NOMO-1 treated with DMSO at 0.1 percent for 48 hours (cell line): ENCODE measurements around the gene ASIC3.

Experiments used
- DNase-seq: peaks from one replicate; lab custom pipeline; 2025; ENCODE audit not compliant: unreplicated experiment; lab: John Stamatoyannopoulos, UW

Gene ASIC3

DNA sequence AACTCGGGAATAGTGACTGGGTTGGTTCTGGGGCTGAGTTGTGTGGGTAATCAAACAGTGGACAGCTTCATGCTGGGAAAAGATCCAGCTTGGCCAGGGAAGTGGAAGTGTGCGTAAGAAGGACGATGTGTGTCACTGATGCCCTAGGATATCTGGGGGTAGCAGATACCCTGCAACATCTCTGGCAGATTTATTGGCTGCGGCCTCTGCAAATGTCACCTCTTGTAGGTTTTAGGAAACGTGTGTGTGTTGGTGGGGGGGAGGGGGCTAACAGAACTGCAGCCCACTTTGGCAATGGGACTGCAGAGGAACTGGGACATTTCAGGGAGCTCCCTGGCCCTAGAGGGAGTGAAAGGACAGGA lies 37.0 kb downstream of the ASIC3 start:
- no peak for DNase-seq

DNA sequence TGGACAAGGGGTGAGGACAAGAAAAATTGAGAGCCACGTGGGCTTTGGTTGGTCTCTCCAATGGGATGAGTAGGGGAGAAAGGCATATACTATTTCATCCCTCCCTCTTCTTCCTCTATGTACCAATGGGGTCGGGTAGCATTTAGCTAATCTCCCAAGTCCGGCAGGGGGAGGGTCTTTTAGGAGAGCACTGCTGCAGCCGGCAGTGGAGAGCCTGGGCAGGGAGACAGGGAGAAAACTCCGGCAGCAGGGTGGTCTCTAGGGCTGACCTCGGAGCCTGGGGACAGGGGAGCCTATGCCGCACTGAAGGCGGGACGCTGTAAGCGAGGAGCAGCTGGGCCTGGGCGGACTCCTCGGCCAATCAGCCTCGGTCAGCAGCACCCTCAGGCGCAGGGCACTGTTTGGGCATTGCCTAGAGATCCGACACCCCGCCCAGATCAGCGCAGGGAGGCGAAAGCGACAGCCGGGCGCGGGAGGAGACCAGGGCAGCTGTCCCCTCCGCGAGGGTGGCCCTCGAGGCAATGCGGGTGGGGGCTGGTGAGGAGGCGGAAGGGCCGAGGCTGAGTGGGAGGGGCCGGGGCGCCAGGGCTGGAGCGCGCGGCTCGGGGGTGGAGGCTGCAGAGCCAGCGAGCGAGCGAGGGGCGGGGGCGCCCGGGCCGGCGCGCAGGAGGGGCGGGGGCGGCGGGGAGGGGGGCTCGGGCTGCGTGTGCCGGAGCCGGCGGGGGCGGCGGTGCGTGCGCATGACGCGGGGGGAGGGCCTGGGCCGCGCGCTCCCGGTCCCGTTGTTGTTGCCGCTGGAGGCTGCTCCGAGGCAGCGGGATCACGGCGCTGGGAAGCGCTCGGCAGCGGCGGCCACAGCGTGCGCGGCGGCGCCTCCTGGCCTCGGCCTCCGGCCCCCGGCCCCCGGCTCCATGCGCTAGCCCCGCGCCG lies 37.6 kb downstream of the ASIC3 start, which contains the start of gene AGAP3:
AGAP3 (plus strand) TSS at position 785 of the 930 bp plus-strand sequence. CDS start 267 bp downstream, outside the sequence.
- DNase-seq: peak; percentile 29

DNA sequence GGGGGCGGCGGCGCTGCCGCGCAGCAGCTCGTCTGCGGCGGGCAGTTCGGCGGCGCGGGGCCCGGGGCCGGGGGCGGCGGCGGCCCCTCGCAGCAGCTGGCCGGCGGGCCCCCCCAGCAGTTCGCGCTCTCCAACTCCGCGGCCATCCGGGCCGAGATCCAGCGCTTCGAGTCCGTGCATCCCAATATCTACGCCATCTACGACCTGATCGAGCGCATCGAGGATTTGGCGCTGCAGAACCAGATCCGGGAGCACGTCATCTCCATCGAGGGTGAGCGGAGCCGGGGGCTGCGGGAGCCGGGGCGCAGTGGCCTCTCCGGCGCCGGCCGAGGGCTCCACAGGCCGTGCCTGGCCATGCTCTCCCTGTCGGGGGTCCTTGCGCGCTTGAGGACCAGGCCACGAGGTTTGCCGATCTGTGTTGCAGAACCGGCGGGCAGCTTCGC lies 38.5 kb downstream of the ASIC3 start:
- no peak for DNase-seq

DNA sequence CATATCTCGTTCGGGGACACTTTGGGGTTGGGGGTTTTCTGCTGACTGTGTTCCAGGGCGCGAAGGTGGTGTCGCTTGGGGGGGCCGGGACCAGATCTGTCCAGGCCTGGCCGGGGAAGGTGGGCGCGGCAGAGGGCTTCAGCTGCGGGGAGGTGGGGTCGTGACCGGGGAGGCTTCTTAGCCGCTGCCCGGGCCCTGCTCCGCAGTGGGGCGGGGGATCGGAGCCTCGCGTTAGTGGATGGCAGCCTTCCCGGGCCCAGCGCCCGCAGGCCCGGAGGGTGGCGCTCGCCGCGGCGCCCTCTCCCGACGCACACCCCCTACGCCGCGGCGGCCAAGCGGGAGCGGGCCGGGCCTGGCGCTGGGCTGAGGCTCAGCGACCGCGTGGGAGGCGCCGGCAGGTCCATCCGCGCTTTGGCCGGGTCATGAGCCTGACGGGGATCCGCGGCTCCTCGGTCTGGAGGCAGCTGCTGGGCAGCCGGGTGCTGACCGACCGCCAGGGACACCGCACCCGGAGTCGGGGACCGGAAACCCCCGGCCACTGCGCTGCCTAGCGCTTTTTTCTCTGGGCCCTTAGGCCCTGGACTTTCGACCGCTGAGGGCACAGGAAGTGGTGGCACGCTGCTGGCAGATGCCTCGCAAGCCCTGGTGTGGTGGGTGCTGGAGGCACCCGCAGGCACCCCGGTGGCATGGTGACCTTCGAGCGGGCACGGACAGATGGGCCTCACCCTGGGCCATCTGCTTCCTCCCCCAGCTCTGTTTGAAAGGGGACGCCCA lies 39.1 kb downstream of the ASIC3 start:
- no peak for DNase-seq

DNA sequence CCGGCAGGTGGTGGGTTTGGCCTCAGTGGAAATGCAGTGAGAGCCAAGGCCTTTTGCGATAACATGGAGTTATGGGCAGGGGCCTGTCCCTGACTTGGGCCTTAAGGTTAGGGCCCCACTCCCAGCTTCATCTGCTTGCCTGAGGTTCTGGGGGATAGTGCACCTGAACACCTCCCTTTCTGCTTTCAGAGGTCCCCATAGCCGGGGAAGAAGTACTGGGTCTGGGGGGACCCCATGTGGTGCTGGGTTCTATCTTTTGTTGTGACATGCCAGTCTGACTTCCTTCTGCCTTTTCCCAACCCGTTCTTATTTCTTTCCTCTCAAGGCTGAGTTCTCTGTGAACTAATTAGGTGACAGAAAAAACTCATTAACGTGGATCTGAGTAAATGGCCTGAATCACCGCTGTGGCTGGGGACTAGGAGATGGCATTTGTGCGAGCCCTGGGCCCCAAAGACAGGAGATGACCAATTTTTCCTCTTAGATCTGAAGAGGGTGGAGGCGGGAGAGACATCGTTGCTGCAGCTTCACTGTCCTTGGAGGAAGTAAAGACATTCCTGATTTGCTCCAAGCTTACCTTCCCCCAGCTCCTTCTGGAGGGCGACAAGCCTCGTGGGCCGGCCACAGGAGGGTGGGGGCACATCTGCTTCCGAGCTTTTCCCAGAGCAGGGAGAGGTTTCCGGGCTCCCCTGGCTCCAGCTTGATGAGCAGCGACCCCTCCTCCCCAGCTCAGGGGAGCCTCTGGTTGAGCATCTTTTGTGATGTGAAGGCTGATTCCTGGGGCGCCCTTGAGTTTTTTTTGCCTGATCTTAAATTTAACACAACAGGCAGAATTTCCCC lies 39.9 kb downstream of the ASIC3 start:
- DNase-seq: no peak

DNA sequence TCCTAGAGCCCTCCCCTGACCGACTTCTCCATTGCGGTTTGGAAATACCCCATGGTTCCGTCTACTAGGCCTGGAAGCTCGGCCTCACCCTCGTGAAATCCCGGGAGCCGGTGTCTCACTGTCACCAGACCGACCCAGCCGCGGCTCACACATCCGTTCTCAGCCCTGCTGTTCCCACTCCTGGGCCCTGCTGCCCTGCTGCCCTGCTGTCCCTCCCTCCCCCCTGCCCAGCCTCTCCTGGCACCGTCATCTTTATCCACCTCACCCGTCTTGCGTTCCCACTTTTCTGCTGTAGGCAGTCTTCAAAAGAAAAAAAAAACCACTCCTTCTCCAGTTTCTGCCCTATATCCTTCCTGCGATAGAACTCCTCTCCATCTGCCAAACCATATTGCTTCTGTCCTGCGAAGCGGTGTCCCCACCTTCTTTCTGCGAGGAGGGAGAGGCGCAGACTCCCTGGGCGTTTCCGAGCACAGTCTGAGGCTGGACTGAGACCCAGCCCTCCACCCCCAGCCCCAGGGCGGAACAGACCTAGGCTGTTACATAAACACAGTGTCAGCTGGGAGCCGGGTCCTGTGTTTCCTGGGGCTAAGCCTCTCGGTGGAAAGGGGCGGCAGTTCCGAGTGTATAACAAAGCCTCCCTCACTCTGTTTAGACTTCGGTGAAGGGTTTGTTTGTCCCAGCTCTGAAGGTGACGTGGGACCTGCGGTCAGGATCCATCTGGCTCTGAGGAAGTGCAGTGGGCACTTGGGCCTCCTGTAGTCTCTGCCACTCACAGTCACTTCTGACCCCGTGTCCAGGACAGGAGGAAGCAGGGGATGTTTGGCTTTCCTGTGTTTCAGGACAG lies 40.7 kb downstream of the ASIC3 start:
- no peak for DNase-seq

DNA sequence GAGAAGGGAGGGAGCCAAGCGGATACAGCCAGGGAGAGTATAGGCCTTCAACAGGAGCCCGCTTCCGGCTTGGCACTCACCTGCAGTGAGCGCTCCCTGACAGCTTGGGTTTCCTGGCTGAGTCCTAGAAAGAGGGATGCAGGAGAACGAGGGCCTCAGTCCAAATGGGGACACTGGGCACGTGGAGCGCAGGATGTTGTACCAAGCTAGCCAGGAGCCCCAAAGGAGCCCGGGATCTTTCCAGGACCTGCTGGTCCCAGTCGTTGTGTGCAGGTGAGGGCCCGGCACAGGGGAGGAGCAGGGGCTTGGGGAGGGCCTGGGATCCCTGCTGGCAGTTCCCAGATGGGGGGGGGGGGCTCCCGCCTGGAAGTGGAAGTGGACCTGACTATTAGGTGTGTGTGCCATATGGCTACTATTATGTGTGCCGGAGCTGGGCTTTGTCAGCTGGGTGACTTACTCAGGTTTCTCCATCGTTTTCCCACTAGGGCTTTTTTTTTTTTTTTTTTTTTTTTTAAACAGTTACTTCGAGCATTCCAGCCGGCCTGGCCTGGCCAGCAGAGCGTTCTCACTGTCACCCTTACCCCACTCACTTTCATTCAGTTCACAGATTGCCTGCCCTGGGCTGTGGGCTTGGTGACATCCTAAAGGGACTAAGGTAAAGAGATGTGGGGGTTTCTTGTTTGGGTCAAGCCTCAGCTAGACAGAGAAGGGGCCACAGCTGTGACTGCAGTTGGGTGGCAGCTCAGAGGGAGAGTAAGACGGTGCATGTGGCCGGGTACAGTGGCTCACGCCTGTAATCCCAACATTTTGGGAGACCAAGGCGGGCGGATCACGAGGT lies 41.8 kb downstream of the ASIC3 start:
- DNase-seq: no peak

DNA sequence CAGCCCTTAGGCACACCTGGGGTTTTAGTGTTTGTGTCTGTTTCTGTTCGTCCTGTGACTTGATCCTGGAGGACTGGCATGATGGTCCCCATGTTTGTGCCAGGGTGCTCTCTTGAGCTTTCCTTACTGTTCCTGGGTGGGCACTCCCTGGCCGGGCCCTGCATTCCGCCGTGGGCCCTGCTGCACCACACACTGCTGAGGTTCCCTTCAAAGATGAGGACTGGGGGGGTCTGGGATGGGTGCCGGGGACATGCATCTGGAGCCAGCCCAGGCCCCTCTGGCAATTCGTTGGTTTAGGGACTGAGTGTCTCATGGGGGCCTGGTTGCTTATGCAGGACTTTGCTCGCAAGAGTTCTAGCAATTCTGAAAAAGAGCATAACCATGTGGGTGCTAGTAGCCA lies 42.7 kb downstream of the ASIC3 start:
- no peak for DNase-seq

DNA sequence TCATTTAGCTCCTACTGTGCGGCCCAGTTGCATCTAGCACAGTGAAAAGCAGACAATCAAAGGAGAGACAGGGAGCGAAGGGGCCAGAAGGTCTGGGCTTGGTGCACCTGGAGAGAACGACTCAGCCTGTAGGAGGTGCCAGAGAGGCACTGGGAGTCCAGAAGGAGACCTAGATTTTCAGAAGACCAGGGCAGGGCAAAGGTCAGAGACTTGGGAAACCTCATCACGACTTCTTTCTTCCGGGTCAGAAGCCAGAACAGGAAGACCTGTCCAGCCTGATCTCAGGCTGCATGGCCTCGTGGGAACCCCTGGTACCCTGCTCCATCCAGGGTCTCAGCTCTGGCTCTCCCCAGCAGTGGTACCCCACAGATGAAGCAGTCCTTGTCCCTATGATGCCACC lies 43.1 kb downstream of the ASIC3 start:
- peak; percentile 34 for DNase-seq

DNA sequence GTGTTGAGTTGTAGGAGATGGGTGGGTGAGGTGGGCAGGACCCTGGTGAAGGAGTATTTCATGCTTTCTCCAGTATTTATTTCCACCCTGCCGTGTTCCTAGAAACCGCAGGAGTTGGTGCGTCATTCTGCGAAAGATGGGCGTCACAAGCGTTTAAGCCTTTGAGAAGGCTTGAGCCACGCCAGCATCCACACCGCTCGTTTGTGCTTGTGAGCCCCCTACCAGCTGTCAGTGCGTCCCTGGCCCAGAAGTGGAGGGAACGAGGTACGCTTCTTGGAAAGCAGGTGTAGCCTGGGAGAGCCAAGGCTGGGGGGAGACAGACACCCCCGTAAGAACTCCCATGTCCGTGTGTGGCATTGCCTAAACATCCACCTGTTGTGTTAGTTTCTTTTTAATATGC lies 43.7 kb downstream of the ASIC3 start:
- DNase-seq: no peak

DNA sequence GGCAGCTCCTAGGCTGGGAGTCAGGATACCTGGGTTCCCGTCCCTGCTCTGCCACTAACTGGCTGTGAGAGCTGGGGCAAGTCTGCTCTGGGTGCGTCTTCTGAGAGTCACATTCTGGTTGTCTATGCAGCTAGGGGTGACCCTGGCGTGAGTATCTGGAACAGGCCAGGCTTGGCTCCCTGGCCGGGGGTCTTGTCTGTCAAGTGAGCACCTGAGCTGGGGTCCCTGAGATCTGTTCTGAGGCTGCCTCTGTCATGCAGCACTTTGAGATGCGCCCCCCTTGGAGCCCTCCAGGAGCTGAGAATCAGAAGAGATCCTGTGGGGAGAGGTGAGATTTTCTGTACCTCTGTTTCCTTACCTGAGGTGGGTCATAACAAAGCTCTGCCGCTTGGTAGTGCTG lies 45.4 kb downstream of the ASIC3 start:
- no peak for DNase-seq

DNA sequence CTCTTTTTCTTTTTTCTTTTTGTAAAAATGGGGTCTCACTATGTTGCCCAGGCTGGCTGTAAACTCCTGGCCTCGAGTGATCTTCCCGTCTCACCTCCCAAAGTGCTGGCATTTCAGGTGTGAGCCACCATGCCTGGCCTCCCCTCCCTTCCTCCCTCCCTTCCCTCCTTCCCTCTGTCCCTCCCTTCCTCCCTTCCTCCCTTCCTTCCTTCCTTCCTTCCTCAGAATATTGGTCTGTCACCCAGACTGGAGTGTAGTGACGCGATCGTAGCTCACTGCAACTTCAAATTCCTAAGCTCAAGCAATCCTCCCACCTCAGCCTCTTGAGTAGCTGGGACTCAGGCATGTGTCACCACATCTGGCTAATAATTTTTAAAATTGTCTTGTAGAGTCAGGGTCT lies 46.3 kb downstream of the ASIC3 start:
- no peak for DNase-seq

DNA sequence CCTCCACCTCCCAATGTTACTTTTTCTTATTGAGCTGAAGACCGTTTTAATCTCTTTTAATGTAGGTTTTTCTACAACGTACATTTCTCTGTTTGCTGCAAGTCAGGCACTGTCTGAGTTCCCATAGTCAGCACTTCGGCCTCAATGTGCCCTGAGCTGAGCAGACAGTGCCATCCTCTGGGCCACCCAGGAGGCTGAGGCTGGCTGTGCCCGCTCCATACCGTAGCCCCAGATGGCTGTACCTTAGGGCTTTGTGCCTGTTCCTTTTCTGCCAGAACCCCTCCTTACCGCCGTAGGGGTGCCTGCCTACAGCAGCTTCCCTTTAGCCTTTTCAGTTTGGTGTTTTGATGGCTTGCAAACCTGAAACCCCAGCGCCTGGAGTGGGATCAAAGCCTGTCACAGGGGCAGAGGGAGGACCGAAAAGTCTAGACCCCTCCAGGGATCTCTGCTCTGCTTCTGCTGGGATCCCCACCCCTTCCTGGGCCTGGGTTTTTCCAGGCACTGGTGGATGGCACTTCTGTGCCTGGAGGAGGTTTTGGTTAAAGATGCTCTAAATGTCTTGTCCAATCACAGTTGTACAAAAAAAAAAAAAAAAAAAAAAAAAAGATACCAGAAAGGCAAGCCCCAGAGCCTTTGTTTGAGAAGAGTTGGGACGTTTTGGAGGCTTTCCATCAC lies 46.9 kb downstream of the ASIC3 start:
- DNase-seq: no peak

DNA sequence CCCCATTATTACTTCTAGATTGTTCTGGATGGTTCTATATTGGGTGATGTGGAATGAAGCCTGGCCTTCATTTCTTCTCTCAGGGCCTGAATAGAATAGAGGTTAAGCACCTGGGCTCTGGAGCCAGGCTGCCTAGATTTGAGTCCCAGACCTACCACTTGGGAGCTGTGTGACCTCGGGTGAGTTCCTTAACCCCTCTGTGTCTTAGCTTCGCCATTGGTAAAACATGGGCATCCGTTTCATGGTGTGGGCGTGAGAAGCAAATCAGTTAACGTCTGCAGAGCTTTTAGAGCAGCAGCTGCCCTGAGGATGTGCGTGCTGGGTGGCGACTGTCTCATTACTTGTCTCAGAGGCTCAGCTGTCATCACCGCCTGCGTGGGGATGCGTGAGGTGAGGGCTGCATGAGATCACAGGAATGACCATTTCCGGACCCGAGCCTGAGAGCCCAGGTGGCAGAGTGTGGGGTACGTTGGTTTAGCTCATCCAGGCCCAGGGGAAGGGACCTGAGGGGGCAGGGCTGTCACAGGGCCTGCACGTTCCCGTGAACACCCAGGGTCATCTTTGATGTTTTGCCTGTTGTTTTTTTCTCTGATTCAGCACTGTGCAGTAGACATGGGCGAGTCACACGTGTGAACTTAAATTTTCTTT lies 47.6 kb downstream of the ASIC3 start:
- DNase-seq: no peak

DNA sequence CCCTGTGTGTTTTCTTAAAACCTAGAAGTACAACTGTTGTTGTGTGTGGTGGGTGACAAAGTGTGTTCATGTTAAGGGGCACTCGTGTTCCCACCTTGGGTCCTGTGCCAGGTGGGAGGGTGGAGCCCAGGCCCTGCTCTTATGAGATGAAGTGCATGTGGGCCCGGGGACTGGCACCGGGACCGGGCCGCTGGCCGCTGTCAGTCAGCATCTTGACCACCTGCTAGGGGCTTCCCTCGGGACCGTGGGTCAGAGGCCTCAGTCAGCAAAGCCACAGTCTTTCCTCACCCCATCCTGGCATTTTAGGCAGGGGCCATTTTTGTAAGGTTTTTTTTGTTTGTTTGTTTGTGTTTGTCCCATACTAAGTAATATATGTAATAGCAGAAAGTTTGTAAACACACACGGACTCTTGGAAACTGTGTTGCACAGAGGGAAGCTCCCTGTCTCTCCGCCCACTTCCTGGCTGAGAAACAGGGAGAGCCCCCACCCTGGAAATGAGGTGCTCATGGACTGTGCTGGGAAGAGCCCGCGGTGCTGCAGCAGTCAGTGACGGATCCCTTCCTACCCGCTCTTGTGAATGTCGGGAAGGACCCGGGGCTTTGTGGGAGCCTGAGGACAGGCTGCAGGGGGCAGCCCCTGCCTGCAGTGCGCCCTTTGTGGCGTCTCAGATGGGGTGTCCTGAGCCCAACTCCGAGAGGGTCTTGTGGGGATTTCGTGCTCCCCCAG lies 51.3 kb downstream of the ASIC3 start:
- DNase-seq: no peak

DNA sequence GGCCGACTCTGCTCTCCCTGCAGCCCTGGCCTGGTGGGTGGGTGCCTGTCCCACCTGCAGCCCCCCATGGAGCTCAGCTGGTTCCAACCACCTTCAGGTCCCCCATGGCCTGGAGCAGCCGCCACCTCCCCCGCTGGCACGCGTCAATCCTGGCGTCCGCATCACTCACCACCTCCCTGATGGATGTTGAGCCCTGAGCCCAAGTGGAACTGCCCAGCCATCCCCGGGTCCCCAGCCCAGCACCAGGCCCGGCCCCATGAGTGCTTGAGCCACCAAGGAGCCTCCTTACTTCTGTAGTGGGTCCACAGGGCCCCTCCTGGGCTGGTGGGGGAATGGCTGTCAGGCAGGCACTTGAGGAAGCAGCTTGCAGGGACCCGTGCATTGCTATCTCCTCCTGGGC lies 52.6 kb downstream of the ASIC3 start:
- no peak for DNase-seq

DNA sequence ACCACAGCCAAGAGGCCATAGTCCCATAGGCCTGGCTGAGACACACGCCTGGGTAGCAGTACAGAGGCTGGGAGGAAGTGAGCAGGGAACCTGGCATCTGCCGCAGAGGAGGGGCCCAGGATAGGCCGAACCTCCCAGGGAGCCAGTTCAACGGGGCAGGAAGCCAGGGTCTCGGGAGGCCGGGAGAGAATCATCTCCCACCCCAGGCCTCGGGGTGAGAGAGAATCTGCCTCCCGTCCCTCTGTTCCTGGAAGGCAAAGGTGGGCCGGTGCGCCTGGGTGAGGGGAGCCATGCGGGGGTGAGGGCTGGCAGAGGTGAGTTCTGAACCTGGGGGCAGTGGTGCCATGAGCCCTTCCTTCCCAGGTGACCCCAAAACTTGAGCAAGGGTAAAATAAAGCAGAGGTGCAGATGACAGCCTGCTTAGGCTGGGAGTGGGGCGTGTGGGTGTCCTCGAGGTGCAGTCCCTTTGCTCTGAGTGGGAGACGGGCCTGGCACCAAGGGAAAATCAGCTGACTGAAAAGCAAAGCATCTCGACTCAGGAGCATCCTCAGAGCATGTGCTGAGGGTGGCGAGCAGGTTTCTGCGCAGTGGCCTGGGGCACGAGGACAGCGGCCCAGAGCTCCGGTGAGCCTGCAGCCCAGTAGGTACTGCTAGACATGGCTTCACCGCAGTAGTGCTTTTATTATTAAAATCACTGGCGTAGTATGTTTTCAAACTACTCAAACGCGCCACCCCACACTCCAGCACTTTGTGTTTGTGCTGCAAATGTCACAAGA lies 53.5 kb downstream of the ASIC3 start:
- no peak for DNase-seq
